Measurements from ENCODE around the gene ITPR2.

Gene ITPR2

GRCh38 chr12:26455936-26456574 lies 376.9 kb downstream of the ITPR2 start:
- no peak overlapping the region for H3K27ac ChIP-seq
- TF ChIP-seq CTCF (IDR thresholded peaks at IDR 0.05): no peak
- DNase-seq (ENCODE audit: low spot score): no peak
- no peak overlapping the region for H3K4me3 ChIP-seq

GRCh38 chr12:26453246-26453645 lies 379.7 kb downstream of the ITPR2 start:
- no peak for DNase-seq (ENCODE audit: low spot score)
- Histone ChIP-seq H3K27ac (no peak overlapping the region), H3K4me3 (no peak overlapping the region)
- no peak for TF ChIP-seq CTCF (IDR thresholded peaks at IDR 0.05)

GRCh38 chr12:26452511-26452910 lies 380.5 kb downstream of the ITPR2 start:
- no peak for DNase-seq (ENCODE audit: low spot score)
- Histone ChIP-seq H3K4me3 (no peak overlapping the region), H3K27ac (no peak overlapping the region)
- TF ChIP-seq CTCF (IDR thresholded peaks at IDR 0.05): no peak

GRCh38 chr12:26451763-26452162 lies 381.2 kb downstream of the ITPR2 start:
- DNase-seq (ENCODE audit: low spot score): no peak
- no peak overlapping the region for H3K4me3 ChIP-seq
- H3K27ac ChIP-seq: no peak overlapping the region
- no peak for TF ChIP-seq CTCF (IDR thresholded peaks at IDR 0.05)

- Histone ChIP-seq H3K27ac (no peak overlapping the region), H3K4me3 (no peak overlapping the region)
- no peak for TF ChIP-seq CTCF (IDR thresholded peaks at IDR 0.05)
- no peak for DNase-seq (ENCODE audit: low spot score)
Observed at GRCh38 chr12:26445909-26446308, 387.1 kb downstream of the ITPR2 start.

- no peak for TF ChIP-seq CTCF (IDR thresholded peaks at IDR 0.05)
- no peak overlapping the region for H3K4me3 ChIP-seq
- no peak for DNase-seq (ENCODE audit: low spot score)
- no peak overlapping the region for H3K27ac ChIP-seq
Observed at GRCh38 chr12:26443309-26443708, 389.7 kb downstream of the ITPR2 start.

GRCh38 chr12:26441434-26441833 lies 391.6 kb downstream of the ITPR2 start:
- no peak for TF ChIP-seq CTCF (IDR thresholded peaks at IDR 0.05)
- H3K4me3 ChIP-seq: no peak overlapping the region
- DNase-seq (ENCODE audit: low spot score): no peak
- H3K27ac ChIP-seq: no peak overlapping the region

All from coronary artery (tissue), 2 donors.